GM13977 (cell line): ENCODE data around the gene TFF3.

ENCODE experiments used
- DNase-seq: peaks from one replicate; pipeline ENCODE4 v3.0.0; 2012; ENCODE audit warnings: low spot score
- in situ Hi-C: fragments of 300-500 bp; cut with MboI; formaldehyde crosslinking; loops from one replicate; pipeline ENCODE4 v1.12.0; 2022; ENCODE audit warnings: low sequenced_read_pairs, low pct_unique_long_range_greater_than_20kb, mixed read lengths, inconsistent platforms; ENCODE audit not compliant: unreplicated experiment
- TF ChIP-seq, protein P1 (sequence below): IDR thresholded peaks from 2 replicates; pipeline ENCODE4 v1.5.1; 2012; ENCODE audit warnings: mild to moderate bottlenecking, control low read depth; ENCODE audit not compliant: insufficient read depth; ENCODE audit errors: extremely low read depth, missing control alignments

The TFF3 gene

DNA sequence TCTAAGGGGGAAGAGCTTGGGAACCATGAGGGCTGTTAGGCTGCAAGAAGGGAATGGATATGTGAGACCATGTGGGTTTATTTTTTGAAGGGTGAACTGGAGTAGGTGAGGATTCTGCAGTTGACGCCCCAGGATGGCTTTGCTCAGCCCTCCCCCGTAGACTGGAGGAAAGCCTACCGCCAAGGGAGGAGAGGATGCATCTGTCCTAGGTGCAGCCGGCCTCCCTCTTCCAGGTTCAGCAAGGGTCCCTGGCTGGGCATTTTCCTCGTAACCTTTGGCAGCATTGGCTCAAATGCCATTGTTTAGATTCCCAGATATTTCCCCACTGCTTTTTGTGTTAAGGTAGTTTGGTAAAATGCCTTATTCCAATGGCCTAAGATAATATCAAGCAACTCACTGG lies 16.6 kb downstream of the TFF3 start:
- TF ChIP-seq, protein P1, sequence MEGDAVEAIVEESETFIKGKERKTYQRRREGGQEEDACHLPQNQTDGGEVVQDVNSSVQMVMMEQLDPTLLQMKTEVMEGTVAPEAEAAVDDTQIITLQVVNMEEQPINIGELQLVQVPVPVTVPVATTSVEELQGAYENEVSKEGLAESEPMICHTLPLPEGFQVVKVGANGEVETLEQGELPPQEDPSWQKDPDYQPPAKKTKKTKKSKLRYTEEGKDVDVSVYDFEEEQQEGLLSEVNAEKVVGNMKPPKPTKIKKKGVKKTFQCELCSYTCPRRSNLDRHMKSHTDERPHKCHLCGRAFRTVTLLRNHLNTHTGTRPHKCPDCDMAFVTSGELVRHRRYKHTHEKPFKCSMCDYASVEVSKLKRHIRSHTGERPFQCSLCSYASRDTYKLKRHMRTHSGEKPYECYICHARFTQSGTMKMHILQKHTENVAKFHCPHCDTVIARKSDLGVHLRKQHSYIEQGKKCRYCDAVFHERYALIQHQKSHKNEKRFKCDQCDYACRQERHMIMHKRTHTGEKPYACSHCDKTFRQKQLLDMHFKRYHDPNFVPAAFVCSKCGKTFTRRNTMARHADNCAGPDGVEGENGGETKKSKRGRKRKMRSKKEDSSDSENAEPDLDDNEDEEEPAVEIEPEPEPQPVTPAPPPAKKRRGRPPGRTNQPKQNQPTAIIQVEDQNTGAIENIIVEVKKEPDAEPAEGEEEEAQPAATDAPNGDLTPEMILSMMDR, result no peak
- no peak for DNase-seq
- in situ Hi-C loops, result no loop called here

DNA sequence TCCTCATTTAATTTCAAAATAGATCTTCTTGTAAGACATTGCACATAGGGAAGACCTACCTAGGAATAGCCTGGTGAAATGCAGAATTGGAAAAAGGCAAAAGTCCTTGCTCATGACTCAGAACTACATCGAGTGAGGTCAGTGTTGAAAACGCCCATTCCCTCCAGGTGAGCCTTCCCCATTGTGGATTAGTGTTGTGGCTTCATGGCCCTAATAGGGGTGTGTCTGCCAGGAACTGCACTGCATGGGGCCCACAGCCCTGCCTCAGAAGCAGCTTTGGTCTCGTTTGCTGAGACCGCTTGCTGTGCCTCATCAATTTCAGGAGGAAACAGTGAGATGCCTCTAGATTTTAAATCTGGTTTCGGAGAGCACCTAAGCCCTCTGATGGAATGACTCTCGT lies 17.0 kb downstream of the TFF3 start:
- no peak for DNase-seq
- TF ChIP-seq, protein P1, result no peak
- in situ Hi-C loops, result no loop called here

DNA sequence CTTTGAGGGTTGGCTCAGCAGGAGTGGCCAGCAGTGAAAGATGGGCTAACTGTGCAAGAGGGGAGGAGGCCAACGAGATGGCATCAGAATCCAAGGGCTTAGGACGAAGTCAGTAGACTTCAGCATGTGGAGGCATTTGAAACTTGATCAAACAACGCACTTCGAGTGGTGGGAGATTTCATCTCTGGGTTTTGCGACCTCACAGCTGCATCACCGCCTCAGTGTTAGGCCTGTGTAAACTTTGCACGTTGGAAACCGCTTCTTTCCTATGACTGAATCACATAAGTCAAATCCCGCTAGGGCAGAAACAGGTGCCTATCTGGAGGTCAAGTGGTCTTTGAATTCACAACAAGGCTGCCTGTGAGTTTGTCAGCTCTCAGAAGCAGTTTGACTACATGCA lies 17.8 kb downstream of the TFF3 start:
- in situ Hi-C loops, result no loop called here
- TF ChIP-seq, protein P1, result no peak
- no peak for DNase-seq

DNA sequence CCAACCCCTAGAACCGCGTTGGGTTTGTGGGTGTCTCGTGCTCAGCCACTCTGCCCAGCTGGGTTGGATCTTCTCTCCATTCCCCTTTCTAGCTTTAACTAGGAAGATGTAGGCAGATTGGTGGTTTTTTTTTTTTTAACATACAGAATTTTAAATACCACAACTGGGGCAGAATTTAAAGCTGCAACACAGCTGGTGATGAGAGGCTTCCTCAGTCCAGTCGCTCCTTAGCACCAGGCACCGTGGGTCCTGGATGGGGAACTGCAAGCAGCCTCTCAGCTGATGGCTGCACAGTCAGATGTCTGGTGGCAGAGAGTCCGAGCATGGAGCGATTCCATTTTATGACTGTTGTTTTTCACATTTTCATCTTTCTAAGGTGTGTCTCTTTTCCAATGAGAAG lies 18.7 kb downstream of the TFF3 start:
- TF ChIP-seq, protein P1, result no peak

DNA sequence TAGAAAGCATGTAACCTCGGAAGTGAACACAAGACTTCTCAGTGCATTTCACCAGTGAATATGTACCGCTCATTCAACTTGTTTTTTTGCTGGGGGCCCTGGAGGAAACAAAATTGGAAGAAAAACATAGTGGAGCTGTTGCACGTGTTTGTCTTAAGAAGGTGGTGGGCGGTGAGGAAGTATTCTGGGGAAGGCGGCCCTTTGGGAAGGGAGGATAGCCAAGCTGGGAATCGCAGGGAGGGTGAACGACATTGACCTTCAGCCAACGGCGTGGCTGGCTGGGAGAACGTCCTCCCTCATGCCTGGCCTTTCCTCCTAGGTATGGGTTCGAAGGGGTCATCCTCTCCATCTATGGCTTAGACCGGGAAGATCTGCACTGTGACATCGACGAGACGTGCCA lies 19.4 kb downstream of the TFF3 start:
- TF ChIP-seq, protein P1, result no peak
- in situ Hi-C loops, result no loop called here
- no peak for DNase-seq

More for the DNA sequence above, 18.7 kb downstream of the TFF3 start:
- in situ Hi-C loops, result no loop called here
- no peak for DNase-seq

DNA sequence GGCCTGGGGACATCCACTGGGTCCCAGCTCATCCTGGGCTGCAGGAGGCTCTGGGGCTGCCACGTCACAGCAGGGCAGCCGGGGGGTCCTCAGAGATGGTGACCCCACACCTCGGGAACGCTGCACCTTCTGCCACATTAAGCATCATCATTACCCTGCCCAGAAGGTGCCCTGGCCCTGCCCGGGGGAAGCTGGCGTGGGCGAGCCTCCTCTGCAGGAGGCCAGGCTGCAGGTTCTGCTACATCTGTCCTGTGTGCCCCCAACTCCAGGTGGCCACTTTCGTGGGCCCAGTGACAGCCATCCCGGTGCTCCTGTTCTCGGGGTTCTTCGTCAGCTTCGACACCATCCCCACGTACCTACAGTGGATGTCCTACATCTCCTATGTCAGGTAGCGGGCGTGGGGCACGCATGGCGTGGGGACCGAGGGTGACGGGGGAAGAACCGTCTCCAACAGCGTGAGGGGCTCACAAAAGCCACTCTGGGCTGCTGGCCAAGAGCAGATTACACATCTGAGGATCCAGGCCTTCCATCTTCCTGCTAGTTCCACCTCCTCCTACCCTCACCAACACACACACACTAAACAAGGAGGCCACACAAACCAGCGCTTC lies 20.8 kb downstream of the TFF3 start:
- no peak for DNase-seq
- TF ChIP-seq, protein P1, result no peak
- in situ Hi-C loops, result no loop called here
